Lower leg skin (tissue), 3 donors: Measurements from ENCODE around the gene TRAF3IP1.

Experiments used
- POLR2A ChIP-seq, 2 donors: fragments of 450-650 bp; IDR thresholded peaks; one replicate each; pipeline ENCODE4 v1.6.1; 2016 to 2017; ENCODE audit warnings: antibody characterized with exemption in 2 of 2, mild to moderate bottlenecking in 1 of 2, moderate library complexity in 1 of 2
- TF ChIP-seq, protein P1 (sequence below), 3 donors: fragments of 450-650 bp; IDR thresholded peaks; one replicate each; pipeline ENCODE4 v1.5.1; 2016; ENCODE audit warnings: antibody characterized with exemption in 3 of 3, mild to moderate bottlenecking in 3 of 3, moderate library complexity in 2 of 3

DNA sequence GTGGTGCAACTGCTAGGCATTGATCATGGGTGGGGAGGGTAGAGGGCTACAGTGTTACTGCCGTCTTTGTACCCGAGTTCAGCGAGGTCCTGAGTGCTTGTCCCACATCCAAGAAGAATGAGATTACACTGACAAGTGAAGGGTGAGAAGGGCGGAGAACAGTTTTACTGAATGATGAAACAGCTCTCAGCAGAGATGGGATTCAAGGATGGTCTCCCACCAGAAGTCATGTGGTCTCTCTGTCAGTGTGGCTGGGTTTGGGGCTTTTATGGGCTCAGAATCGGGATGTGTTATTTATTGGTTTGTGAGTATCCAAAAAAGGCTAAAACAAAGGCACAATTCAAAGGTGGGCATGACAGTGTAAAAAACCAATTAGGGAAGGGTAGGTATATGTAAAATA, 95.6 kb downstream of the TRAF3IP1 start:
- TF ChIP-seq, protein P1, sequence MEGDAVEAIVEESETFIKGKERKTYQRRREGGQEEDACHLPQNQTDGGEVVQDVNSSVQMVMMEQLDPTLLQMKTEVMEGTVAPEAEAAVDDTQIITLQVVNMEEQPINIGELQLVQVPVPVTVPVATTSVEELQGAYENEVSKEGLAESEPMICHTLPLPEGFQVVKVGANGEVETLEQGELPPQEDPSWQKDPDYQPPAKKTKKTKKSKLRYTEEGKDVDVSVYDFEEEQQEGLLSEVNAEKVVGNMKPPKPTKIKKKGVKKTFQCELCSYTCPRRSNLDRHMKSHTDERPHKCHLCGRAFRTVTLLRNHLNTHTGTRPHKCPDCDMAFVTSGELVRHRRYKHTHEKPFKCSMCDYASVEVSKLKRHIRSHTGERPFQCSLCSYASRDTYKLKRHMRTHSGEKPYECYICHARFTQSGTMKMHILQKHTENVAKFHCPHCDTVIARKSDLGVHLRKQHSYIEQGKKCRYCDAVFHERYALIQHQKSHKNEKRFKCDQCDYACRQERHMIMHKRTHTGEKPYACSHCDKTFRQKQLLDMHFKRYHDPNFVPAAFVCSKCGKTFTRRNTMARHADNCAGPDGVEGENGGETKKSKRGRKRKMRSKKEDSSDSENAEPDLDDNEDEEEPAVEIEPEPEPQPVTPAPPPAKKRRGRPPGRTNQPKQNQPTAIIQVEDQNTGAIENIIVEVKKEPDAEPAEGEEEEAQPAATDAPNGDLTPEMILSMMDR (IDR thresholded peaks at IDR 0.05), result no peak
- TF ChIP-seq POLR2A (IDR thresholded peaks at IDR 0.05), result no peak
